GM06990 (cell line): ENCODE results near the gene ST6GAL1.

Experiments
- DNase-seq: peaks from one replicate; pipeline ENCODE4 v3.0.0-alpha.2; 2011; ENCODE audit not compliant: insufficient read length; ENCODE audit errors: extremely low read depth
- H3K27me3 ChIP-seq: replicated peaks from 2 replicates; pipeline ENCODE4 v1.6.0; 2011; ENCODE audit warnings: low read length; ENCODE audit not compliant: control insufficient read depth, insufficient read depth
- H3K36me3 ChIP-seq: 2 replicates; pipeline ENCODE4 v1.5.1; 2011; ENCODE audit warnings: low read length; ENCODE audit not compliant: control insufficient read depth, insufficient read depth
- H3K4me3 ChIP-seq: replicated peaks from 2 replicates; pipeline ENCODE4 v1.5.1; 2011; ENCODE audit warnings: low read depth, mild to moderate bottlenecking, control low read depth, low read length
- TF ChIP-seq, protein P1 (sequence below): IDR thresholded peaks from 2 replicates; pipeline ENCODE4 v1.5.1; 2011; ENCODE audit warnings: low read length, control low read depth, mild to moderate bottlenecking, inconsistent platforms; ENCODE audit not compliant: insufficient read depth, poor library complexity, severe bottlenecking

ST6GAL1 gene

DNA sequence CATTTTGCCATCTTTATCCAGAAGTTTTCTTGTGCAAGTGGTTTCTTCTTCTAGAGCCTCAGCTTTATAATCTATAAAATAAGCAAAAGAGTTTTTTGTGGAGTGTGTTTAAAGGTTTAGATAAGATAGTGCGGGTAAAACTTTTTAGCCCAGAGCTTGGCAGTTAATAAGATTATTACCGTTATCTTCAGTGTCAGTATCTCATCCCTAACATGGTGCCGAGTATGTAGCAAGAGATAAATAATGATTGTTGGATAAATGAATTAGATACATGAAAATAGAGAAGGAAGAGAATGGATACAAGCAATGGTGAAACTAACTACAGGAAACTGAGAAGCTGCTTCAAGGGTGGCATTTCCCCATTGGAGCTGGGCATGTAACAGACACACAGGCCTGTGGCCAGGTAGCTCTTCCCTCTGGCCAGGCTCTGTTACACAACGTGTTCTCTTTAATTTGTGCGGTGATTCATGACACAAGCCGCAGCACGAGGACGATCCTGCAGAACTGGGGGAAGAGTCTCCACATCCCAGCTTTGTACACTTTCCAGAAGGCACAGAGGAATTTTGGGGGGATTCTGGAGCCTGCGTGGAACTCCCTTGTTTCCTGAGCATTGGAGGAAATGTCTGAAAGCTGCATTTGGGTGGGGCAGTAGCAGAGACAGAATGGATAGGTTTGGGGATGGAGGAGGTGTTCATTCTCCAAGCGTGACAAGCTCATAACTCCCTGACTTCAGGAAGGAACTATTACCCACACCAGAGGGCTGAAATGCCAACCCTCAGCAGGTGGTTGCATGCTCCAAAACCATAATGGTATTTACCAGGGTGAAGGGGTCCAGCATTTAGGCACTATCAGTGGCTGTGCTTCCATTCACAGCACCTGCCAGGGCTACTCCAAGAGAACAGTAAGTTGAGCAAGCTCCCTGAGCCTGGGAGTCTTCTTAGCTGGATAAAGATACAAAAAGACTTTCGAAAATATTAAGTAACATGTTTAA, 14.2 kb upstream of the ST6GAL1 start:
- no peak for DNase-seq
- no peaks in the 10 kb centered on the region for H3K36me3 ChIP-seq
- no peak overlapping the region for H3K4me3 ChIP-seq
- TF ChIP-seq, protein P1, sequence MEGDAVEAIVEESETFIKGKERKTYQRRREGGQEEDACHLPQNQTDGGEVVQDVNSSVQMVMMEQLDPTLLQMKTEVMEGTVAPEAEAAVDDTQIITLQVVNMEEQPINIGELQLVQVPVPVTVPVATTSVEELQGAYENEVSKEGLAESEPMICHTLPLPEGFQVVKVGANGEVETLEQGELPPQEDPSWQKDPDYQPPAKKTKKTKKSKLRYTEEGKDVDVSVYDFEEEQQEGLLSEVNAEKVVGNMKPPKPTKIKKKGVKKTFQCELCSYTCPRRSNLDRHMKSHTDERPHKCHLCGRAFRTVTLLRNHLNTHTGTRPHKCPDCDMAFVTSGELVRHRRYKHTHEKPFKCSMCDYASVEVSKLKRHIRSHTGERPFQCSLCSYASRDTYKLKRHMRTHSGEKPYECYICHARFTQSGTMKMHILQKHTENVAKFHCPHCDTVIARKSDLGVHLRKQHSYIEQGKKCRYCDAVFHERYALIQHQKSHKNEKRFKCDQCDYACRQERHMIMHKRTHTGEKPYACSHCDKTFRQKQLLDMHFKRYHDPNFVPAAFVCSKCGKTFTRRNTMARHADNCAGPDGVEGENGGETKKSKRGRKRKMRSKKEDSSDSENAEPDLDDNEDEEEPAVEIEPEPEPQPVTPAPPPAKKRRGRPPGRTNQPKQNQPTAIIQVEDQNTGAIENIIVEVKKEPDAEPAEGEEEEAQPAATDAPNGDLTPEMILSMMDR, result no peak
- no peaks in the 10 kb centered on the region for H3K27me3 ChIP-seq

DNA sequence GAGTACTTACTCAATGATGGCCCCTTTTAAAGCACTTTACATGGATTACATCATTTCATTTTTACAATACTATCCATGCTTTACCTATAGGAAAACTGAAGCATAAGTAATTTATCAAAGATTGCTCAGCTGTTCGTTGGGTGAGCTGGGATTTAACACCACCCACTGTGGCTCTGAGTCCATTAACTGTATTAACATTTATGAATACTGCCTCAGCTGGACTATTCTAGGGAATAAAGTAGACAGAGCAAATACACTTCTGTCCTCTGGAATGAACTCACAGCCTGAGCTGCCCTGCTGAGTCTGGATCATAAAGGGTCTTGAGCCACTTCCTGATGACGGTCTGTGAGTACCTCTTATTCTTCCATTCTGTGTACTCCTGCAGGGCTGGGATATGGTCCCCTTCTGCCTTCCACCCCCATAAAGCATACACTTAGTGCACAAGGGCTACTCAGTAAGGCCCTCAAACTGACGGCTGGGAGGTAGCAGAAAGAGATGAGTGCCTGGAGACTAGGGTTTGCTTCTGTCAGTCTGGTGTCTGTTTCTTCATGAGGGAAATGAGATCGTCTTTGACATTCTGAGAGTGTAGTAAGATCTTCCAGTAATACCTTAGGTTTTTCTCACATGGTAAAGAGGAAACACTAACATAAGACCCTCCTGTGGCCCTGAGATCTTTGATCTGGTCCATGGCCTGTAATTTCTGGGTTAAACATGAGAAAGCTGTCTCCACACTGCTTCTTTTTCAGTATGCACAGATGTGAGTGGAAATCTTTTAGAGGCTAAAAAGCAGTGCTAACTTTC, 12.6 kb upstream of the ST6GAL1 start:
- TF ChIP-seq, protein P1, result no peak
- no peak for DNase-seq
- no peaks in the 10 kb centered on the region for H3K27me3 ChIP-seq

DNA sequence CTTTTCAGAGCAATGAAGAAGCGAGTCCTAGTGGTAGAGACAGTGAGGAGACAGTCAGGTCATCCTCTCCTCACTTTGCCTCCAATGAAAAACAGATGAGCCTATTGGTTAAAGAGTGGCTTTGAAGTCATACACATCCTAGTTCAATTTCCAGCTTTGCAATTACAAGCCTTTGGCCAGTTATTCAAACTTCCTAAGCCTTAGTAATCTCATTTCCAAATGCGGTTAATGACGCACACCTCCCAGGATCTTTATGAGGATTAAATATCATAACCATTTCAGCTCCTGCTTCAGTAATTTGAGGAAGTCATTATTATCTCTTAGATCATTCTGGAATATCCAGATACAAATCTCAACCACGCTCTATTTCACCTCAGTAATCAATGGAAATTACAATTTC, 10.0 kb upstream of the ST6GAL1 start:
- no peak for DNase-seq
- Histone ChIP-seq H3K36me3 (no peaks in the 10 kb centered on the region), H3K27me3 (no peaks in the 10 kb centered on the region), H3K4me3 (no peak overlapping the region)
- TF ChIP-seq, protein P1, result no peak

More for the DNA sequence above, 12.6 kb upstream of the ST6GAL1 start:
- H3K36me3 ChIP-seq, result no peaks in the 10 kb centered on the region
- H3K4me3 ChIP-seq, result no peak overlapping the region

DNA sequence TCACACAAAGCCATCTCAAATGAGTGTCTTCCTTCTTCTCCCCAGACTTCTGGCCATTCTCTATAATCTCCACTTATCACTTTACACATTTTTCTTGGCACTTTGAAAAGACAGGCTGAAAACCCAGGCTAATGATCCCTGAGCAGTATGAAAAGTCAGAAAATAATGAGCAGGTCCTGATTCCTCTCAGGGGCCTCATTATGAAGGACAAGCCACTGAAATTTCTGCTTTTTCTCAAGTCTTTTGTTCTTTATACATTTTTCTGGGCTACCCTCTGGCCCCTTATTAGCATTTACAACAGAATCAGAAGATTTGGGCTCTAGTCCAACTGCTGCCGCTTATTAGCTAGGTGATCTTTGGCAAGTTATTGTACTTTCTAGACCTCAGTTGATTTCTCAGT, 9.5 kb upstream of the ST6GAL1 start:
- no peak for DNase-seq
- Histone ChIP-seq H3K36me3 (no peaks in the 10 kb centered on the region), H3K4me3 (no peak overlapping the region), H3K27me3 (no peaks in the 10 kb centered on the region)
- TF ChIP-seq, protein P1, result no peak

DNA sequence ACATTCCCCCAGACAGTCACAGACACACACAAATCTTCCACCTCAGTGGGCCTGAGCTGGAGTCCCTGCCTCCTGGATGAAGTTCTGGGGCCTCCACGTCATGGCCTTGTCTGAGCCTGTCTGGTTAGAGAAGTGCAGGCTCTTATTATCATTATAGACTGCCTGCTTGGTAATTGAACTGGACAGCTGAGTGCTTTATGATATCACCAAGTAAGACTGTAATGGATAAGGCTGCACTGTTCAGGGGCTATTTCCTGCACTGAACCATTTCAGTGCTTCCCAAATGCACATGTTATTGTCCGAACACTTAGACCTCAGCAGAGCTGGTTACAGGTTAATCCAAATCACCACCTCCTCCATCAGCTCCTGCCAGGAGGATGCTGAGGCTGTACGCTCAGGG, 8.7 kb upstream of the ST6GAL1 start:
- Histone ChIP-seq H3K4me3 (no peak overlapping the region), H3K27me3 (no peaks in the 10 kb centered on the region), H3K36me3 (no peaks in the 10 kb centered on the region)
- TF ChIP-seq, protein P1, result no peak
- no peak for DNase-seq
